IMR-90 (cell line): ENCODE results near the gene PDK3. TPM values are rescaled to one million over a fixed set of nuclear protein-coding genes. Genes with fewer than 3 reads are reported as not detected.

Experiments
- ATAC-seq: fragments of 200-7000 bp; cut with Tn5 transposase; 2 replicates; pipeline ENCODE4 v1.9.1; 2020; ENCODE audit warnings: low read depth, mild to moderate bottlenecking, moderate library complexity
- BruUV-seq: library from RNA; stranded (reverse); fragments of 400-500 nt; replicated peaks from 2 replicates; lab custom pipeline; 2021; lab: Mats Ljungman, UMichigan
- CTCF ChIA-PET: fragments of 300-600 bp; formaldehyde crosslinking; extraction: SDS; loops from one replicate; lab custom pipeline; 2021; ENCODE audit warnings: antibody characterized with exemption; lab: Yijun Ruan, JAX
- POLR2A ChIA-PET: fragments of 300-600 bp; sonication (Branson Sonifier 250); formaldehyde crosslinking; loops from one replicate; lab custom pipeline; 2022; ENCODE audit warnings: antibody characterized with exemption; ENCODE audit not compliant: unreplicated experiment; lab: Charles Lee
- DNase-seq: peaks from one replicate; pipeline ENCODE4 v3.0.0; 2013
- H2AFZ ChIP-seq: replicated peaks from 2 replicates; pipeline ENCODE3; 2013; ENCODE audit warnings: low read length, mild to moderate bottlenecking; ENCODE audit not compliant: poor library complexity
- H2AK5ac ChIP-seq: 2 replicates; pipeline ENCODE4 v1.6.1; 2013; ENCODE audit warnings: low read depth, low read length, inconsistent platforms
- H2AK9ac ChIP-seq: replicated peaks from 2 replicates; pipeline ENCODE3; 2013; ENCODE audit warnings: mild to moderate bottlenecking, low read depth, low read length, moderate library complexity; ENCODE audit not compliant: poor library complexity
- H2BK120ac ChIP-seq: 2 replicates; pipeline ENCODE4 v1.6.1; 2013; ENCODE audit warnings: low read depth, low read length, inconsistent platforms
- H2BK15ac ChIP-seq: 3 replicates; pipeline ENCODE4 v1.6.1; 2013; ENCODE audit warnings: low read depth, low read length, inconsistent platforms
- H2BK20ac ChIP-seq: 2 replicates; pipeline ENCODE4 v1.6.1; 2013; ENCODE audit warnings: low read depth, mild to moderate bottlenecking, inconsistent platforms, low read length, moderate library complexity
- H2BK5ac ChIP-seq: 2 replicates; pipeline ENCODE4 v1.6.1; 2013; ENCODE audit warnings: mild to moderate bottlenecking, low read depth, low read length, inconsistent platforms; ENCODE audit not compliant: poor library complexity, severe bottlenecking
- H3K14ac ChIP-seq: replicated peaks from 2 replicates; pipeline ENCODE4 v1.6.1; 2013; ENCODE audit warnings: low read depth, low read length, inconsistent platforms
- H3K18ac ChIP-seq: 2 replicates; pipeline ENCODE4 v1.6.1; 2013; ENCODE audit warnings: low read depth, low read length, control low read depth
- H3K23ac ChIP-seq: 2 replicates; pipeline ENCODE4 v1.6.1; 2013; ENCODE audit warnings: low read depth, low read length, inconsistent platforms
- H3K27ac ChIP-seq: 2 replicates; pipeline ENCODE4 v1.5.1; 2013; ENCODE audit warnings: mild to moderate bottlenecking, control low read depth, low read length; ENCODE audit not compliant: insufficient read depth
- H3K27me3 ChIP-seq: 2 replicates; pipeline ENCODE4 v1.6.1; 2013; ENCODE audit warnings: low read length; ENCODE audit not compliant: control insufficient read depth, insufficient read depth
- H3K36me3 ChIP-seq: 2 replicates; pipeline ENCODE4 v1.6.1; 2013; ENCODE audit warnings: low read length, mixed read lengths; ENCODE audit not compliant: control insufficient read depth, insufficient read depth
- H3K4ac ChIP-seq: 2 replicates; pipeline ENCODE4 v1.6.1; 2013; ENCODE audit warnings: low read depth, low read length, inconsistent platforms
- H3K4me1 ChIP-seq: 2 replicates; pipeline ENCODE4 v1.6.1; 2013; ENCODE audit warnings: low read length, mixed read lengths; ENCODE audit not compliant: control insufficient read depth, insufficient read depth
- H3K4me2 ChIP-seq: 2 replicates; pipeline ENCODE4 v1.6.1; 2013; ENCODE audit warnings: low read depth, mild to moderate bottlenecking, control low read depth, low read length, moderate library complexity
- H3K4me3 ChIP-seq: 2 replicates; pipeline ENCODE4 v1.5.1; 2013; ENCODE audit warnings: low read depth, mild to moderate bottlenecking, control low read depth, low read length, moderate library complexity; ENCODE audit not compliant: insufficient read depth
- H3K56ac ChIP-seq: 2 replicates; pipeline ENCODE4 v1.6.1; 2013; ENCODE audit warnings: low read length, inconsistent platforms; ENCODE audit not compliant: insufficient read depth; ENCODE audit errors: extremely low read depth
- H3K79me1 ChIP-seq, 2 experiments: 2 replicates each; pipeline ENCODE4 v1.6.1; 2013; ENCODE audit warnings: low read length in 2 of 2, inconsistent platforms in 1 of 2, low read depth in 1 of 2
- H3K9ac ChIP-seq: 2 replicates; pipeline ENCODE4 v1.6.1; 2013; ENCODE audit warnings: low read depth, low read length, control low read depth
- H3K9me1 ChIP-seq: 2 replicates; pipeline ENCODE4 v1.6.1; 2013; ENCODE audit warnings: low read length, inconsistent platforms; ENCODE audit not compliant: insufficient read depth
- H3K9me3 ChIP-seq: 2 replicates; pipeline ENCODE4 v1.6.1; 2013; ENCODE audit warnings: low read length; ENCODE audit not compliant: control insufficient read depth, insufficient read depth
- H4K20me1 ChIP-seq: 2 replicates; pipeline ENCODE4 v1.6.1; 2013; ENCODE audit warnings: low read length, inconsistent platforms; ENCODE audit not compliant: insufficient read depth
- H4K5ac ChIP-seq: 2 replicates; pipeline ENCODE4 v1.6.1; 2013; ENCODE audit warnings: mild to moderate bottlenecking, low read depth, low read length, control low read depth
- H4K8ac ChIP-seq, 2 experiments: 2 replicates each; pipeline ENCODE4 v1.6.1; 2013; ENCODE audit warnings: low read depth in 2 of 2, low read length in 2 of 2, control low read depth in 1 of 2, inconsistent platforms in 1 of 2
- H4K91ac ChIP-seq: 2 replicates; pipeline ENCODE4 v1.6.1; 2013; ENCODE audit warnings: low read depth, low read length, inconsistent platforms; ENCODE audit not compliant: insufficient read depth
- BHLHE40 ChIP-seq: fragments of 150-350 bp; IDR thresholded peaks from 2 replicates; pipeline ENCODE4 v1.6.1; 2016; ENCODE audit warnings: mild to moderate bottlenecking, low read depth, low read length
- CEBPB ChIP-seq: IDR thresholded peaks from 2 replicates; pipeline ENCODE4 v1.6.1; 2012; ENCODE audit warnings: low read depth, low read length, improper control_type of control experiment
- CHD1 ChIP-seq: IDR thresholded peaks from 2 replicates; pipeline ENCODE4 v1.6.1; 2012; ENCODE audit warnings: low read depth, low read length, improper control_type of control experiment
- FOS ChIP-seq: fragments of 150-350 bp; IDR thresholded peaks from 2 replicates; pipeline ENCODE4 v1.6.1; 2016; ENCODE audit warnings: low read depth, low read length
- MAZ ChIP-seq: IDR thresholded peaks from 2 replicates; pipeline ENCODE4 v1.6.1; 2012; ENCODE audit warnings: low read depth, mild to moderate bottlenecking, low read length, improper control_type of control experiment, moderate library complexity, borderline replicate concordance
- MXI1 ChIP-seq: IDR thresholded peaks from 2 replicates; pipeline ENCODE4 v1.6.1; 2012; ENCODE audit warnings: low read depth, mild to moderate bottlenecking, low read length, moderate library complexity, borderline replicate concordance
- NFE2L2 ChIP-seq: fragments of 150-350 bp; IDR thresholded peaks from 2 replicates; pipeline ENCODE4 v1.6.1; 2016; ENCODE audit warnings: low read depth, mild to moderate bottlenecking, low read length
- RAD21 ChIP-seq: IDR thresholded peaks from 2 replicates; pipeline ENCODE4 v1.6.1; 2012; ENCODE audit warnings: low read length, improper control_type of control experiment
- RCOR1 ChIP-seq: IDR thresholded peaks from 2 replicates; pipeline ENCODE4 v1.6.1; 2012; ENCODE audit warnings: mild to moderate bottlenecking, low read length, improper control_type of control experiment; ENCODE audit not compliant: insufficient replicate concordance
- RFX5 ChIP-seq: IDR thresholded peaks from 2 replicates; pipeline ENCODE4 v1.8.0; 2012; ENCODE audit warnings: low read depth, mild to moderate bottlenecking, low read length, moderate library complexity
- SMC3 ChIP-seq: fragments of 150-350 bp; IDR thresholded peaks from 2 replicates; pipeline ENCODE4 v1.6.1; 2016; ENCODE audit warnings: low read depth, mild to moderate bottlenecking, antibody characterized with exemption, low read length, moderate library complexity
- WGBS, 2 experiments: methylation state at CpG; one replicate each; pipeline versions ENCODE4 v1.1.5 to v1.1.7; 2013; ENCODE audit warnings: missing lambda C conversion rate in 2 of 2; ENCODE audit not compliant: insufficient read length in 1 of 2; ENCODE audit errors: extremely low coverage in 2 of 2; 5-methylcytosine and 5-hydroxymethylcytosine counted together
- dilution Hi-C: fragments of 300-500 bp; cut with HindIII; formaldehyde crosslinking; loops from one replicate; pipeline ENCODE4 v1.14.3; 2018; ENCODE audit warnings: low sequenced_read_pairs; ENCODE audit not compliant: unreplicated experiment
- in situ Hi-C: fragments of 300-500 bp; cut with MboI; formaldehyde crosslinking; loops from 3 replicates; pipeline ENCODE4 v1.14.3; 2019; ENCODE audit warnings: low sequenced_read_pairs, inconsistent platforms, mixed read lengths
- intact Hi-C: fragments of 100-400 bp; cut with micrococcal nuclease; formaldehyde crosslinking; loops from 2 replicates; pipeline ENCODE4 v1.10.0; 2022
- polyA plus RNA-seq, 3 experiments: library from polyadenylated mRNA; depleted of rRNA; stranded (reverse); fragments of >200 nt; gene quantifications; 2 replicates each; pipeline ENCODE4 v1.2.3, GENCODE V29; 2012; ENCODE audit warnings: low replicate concordance in 1 of 3
- total RNA-seq: library from RNA; depleted of rRNA; stranded (reverse); fragments of >200 nt; gene quantifications from 2 replicates; pipeline ENCODE4 v1.2.3, GENCODE V29; 2012
- TF ChIP-seq, protein P1 (sequence below): conservative IDR thresholded peaks from 2 replicates; pipeline ENCODE4 v1.5.1; 2012; ENCODE audit warnings: mild to moderate bottlenecking, low read depth, low read length, improper control_type of control experiment
- TF ChIP-seq, protein P2 (sequence below): fragments of 150-350 bp; IDR thresholded peaks from 2 replicates; pipeline ENCODE4 v1.6.1; 2016; ENCODE audit warnings: low read depth, mild to moderate bottlenecking, low read length, moderate library complexity, borderline replicate concordance

The PDK3 gene
- total and polyA plus RNA-seq, 2 of the 4 experiments (the other 2 are of a cell fraction) = 2.3 to 4.8 TPM

DNA sequence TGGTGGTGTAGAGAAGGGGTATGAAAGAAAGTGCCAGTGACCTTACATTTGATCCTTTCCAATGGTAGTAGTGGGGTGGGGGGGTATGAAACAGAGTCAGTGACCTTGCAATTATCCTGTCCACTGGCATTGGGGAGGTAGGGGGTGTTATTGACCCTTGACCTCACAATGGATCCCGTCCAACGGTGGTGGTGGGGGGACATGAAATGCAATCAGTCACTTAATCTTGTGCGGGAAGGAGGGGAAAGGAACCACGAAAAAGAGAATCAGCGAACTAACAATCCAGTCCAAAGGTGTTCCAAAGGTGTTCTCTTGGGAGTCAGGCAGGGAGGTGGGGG, 619 bp upstream of the PDK3 start:
- Histone ChIP-seq H2AK5ac (no peak overlapping the region), H3K4me1 (no peaks in the 10 kb centered on the region), H3K56ac (no peak overlapping the region), H4K5ac (no peak overlapping the region; the same call in 1 of the 2 replicates), H4K91ac (no peak overlapping the region), H3K79me1 (no peaks in the 10 kb centered on the region), H2BK15ac (no peak overlapping the region), H3K9me1 (no peaks in the 10 kb centered on the region; the same call in 1 of the 2 replicates), H3K4me2 (peak overlapping the region; percentile 88), H3K9ac (peak overlapping the region; percentile 52; the same call in 1 of the 2 replicates), H4K8ac (0 out of 4 replicates have a peak overlapping the region, but pooled peaks of 1 of the 2 experiments have one; percentile 41), H3K18ac (no peak overlapping the region), H3K27me3 (peaks cover 3% of the 10 kb centered on the region), H3K23ac (no peak overlapping the region), H2BK5ac (no peak overlapping the region), H3K4ac (no peak overlapping the region), H2AK9ac (peak overlapping the region; percentile 40), H2BK20ac (no peak overlapping the region), H3K14ac (no peak overlapping the region), H3K27ac (no peak overlapping the region), H2AFZ (peak overlapping the region; percentile 89), H2BK120ac (no peak overlapping the region), H3K36me3 (no peaks in the 10 kb centered on the region), H4K20me1 (no peaks in the 10 kb centered on the region), H3K9me3 (no peaks in the 10 kb centered on the region), H3K4me3 (peak overlapping the region; percentile 87)
- no peak for DNase-seq
- ChIA-PET POLR2A (no interaction called here), CTCF (interaction anchor here (1.0 kb wide), 1 partner anchor 205 kb away, joined by 3 read pairs; no protein-coding TSS in a partner anchor)
- intact Hi-C loops = loop anchor here (2.0 kb wide), 1 partner anchor 68 kb away; no protein-coding TSS in a partner anchor
- TF ChIP-seq RAD21 = no peak
- no peak for TF ChIP-seq NFE2L2
- TF ChIP-seq CHD1 = no peak
- TF ChIP-seq FOS = no peak
- TF ChIP-seq RFX5 = no peak
- no peak for TF ChIP-seq CEBPB
- TF ChIP-seq, protein P1, sequence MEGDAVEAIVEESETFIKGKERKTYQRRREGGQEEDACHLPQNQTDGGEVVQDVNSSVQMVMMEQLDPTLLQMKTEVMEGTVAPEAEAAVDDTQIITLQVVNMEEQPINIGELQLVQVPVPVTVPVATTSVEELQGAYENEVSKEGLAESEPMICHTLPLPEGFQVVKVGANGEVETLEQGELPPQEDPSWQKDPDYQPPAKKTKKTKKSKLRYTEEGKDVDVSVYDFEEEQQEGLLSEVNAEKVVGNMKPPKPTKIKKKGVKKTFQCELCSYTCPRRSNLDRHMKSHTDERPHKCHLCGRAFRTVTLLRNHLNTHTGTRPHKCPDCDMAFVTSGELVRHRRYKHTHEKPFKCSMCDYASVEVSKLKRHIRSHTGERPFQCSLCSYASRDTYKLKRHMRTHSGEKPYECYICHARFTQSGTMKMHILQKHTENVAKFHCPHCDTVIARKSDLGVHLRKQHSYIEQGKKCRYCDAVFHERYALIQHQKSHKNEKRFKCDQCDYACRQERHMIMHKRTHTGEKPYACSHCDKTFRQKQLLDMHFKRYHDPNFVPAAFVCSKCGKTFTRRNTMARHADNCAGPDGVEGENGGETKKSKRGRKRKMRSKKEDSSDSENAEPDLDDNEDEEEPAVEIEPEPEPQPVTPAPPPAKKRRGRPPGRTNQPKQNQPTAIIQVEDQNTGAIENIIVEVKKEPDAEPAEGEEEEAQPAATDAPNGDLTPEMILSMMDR = no peak
- TF ChIP-seq RCOR1 = no peak
- no peak for TF ChIP-seq MAZ
- no peak for TF ChIP-seq SMC3
- no peak for TF ChIP-seq BHLHE40
- no peak for TF ChIP-seq MXI1
- TF ChIP-seq, protein P2, sequence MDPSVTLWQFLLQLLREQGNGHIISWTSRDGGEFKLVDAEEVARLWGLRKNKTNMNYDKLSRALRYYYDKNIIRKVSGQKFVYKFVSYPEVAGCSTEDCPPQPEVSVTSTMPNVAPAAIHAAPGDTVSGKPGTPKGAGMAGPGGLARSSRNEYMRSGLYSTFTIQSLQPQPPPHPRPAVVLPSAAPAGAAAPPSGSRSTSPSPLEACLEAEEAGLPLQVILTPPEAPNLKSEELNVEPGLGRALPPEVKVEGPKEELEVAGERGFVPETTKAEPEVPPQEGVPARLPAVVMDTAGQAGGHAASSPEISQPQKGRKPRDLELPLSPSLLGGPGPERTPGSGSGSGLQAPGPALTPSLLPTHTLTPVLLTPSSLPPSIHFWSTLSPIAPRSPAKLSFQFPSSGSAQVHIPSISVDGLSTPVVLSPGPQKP = no peak
- dilution Hi-C loops = no loop called here
- in situ Hi-C loops = no loop called here
- 28% methylated on average over 5 of the region's 5 CpGs; no CpG with 5 or more reads in 1 of the 2 experiments for WGBS, 2 experiments
- ATAC-seq = no peak
- no TSS peak for BruUV-seq
